ENCODE measurements around the gene ZNF710. TPM values are rescaled to one million over a fixed set of nuclear protein-coding genes. Genes with fewer than 3 reads are reported as not detected.

ZNF710 gene
- total and polyA plus RNA-seq, 7 experiments from 2014 or later = 0.77 to 28.8 (median 19.1) TPM

GRCh38 chr15:90049666-90050604 is 48.8 kb downstream of the ZNF710 start:
- CTCF ChIA-PET = no interaction called here
- no peaks in the 10 kb centered on the region for H3K4me1 ChIP-seq (ENCODE audit: control insufficient read depth in 2 of 2, insufficient read depth in 2 of 2, low read length in 2 of 2)
- H3K4me1 Mint-ChIP-seq = peaks cover 14 to 49% (median 30%) of the 10 kb centered on the region in 7 donors

DNA sequence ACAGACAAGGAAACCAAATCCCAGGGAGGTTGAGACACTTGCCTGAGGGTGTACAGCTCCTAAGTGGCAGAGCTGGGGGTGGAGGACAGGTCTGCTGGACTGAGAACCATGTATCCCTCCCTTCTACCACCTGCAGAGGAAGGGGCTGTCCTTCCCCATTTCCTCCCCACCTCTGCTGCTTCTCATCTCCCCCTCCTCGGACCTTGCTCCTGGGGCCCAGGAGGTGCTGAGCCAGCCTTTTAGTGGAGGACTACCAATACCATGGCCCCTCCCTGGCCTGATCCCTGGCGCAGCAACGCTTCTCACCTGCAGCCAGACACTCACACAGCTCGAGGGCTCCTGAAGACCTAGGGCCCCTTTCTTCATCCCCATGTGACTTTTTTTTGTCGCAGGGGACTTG is 50.8 kb downstream of the ZNF710 start:
- ChIA-PET POLR2A (no interaction called here), CTCF (no interaction called here)
- peak overlapping the region in 2 of 9 donors; percentile 2 to 70 for H3K27ac Mint-ChIP-seq
- H3K27me3 Mint-ChIP-seq = no peaks in the 10 kb centered on the region
- ATAC-seq = no peak
- H3K27me3 ChIP-seq (ENCODE audit: control insufficient read depth in 2 of 2, insufficient read depth in 2 of 2, low read length in 2 of 2) = no peaks in the 10 kb centered on the region
- H3K36me3 ChIP-seq (ENCODE audit: control insufficient read depth in 2 of 3, insufficient read depth in 3 of 3, low read length in 3 of 3) = no peaks in the 10 kb centered on the region
- H3K9me3 ChIP-seq (ENCODE audit: control insufficient read depth in 2 of 3, low read length in 3 of 3) = no peaks in the 10 kb centered on the region
- no peaks in the 10 kb centered on the region for H3K4me1 ChIP-seq (ENCODE audit: control insufficient read depth in 2 of 2, insufficient read depth in 2 of 2, low read length in 2 of 2)
- peaks cover 11 to 38% (median 22%) of the 10 kb centered on the region in 7 donors for H3K4me1 Mint-ChIP-seq
- no peak for DNase-seq
- no peak overlapping the region for H3K4me3 Mint-ChIP-seq
- H3K9me3 Mint-ChIP-seq = no peaks in the 10 kb centered on the region
- no peak overlapping the region for H3K27ac ChIP-seq (ENCODE audit: low read depth, low read length)
- H3K36me3 Mint-ChIP-seq = peaks cover 0 to 5% (median 4%) of the 10 kb centered on the region in 5 donors
- H3K4me3 ChIP-seq (ENCODE audit: low read length) = no peak overlapping the region
- intact Hi-C loops (cut with micrococcal nuclease) = no loop called here

More at GRCh38 chr15:90049666-90050604, 48.8 kb downstream of the ZNF710 start:
- H3K27me3 ChIP-seq (ENCODE audit: control insufficient read depth in 2 of 2, insufficient read depth in 2 of 2, low read length in 2 of 2) = no peaks in the 10 kb centered on the region
- Mint-ChIP-seq H3K27me3 (no peaks in the 10 kb centered on the region), H3K36me3 (peaks cover 0 to 6% (median 0%) of the 10 kb centered on the region in 5 donors), H3K9me3 (no peaks in the 10 kb centered on the region), H3K4me3 (no peak overlapping the region), H3K27ac (peak overlapping the region in 1 of 9 donors; percentile 59)
- DNase-seq (no peak), ATAC-seq (no peak)
- no peak overlapping the region for H3K4me3 ChIP-seq (ENCODE audit: low read length)
- no peaks in the 10 kb centered on the region for H3K9me3 ChIP-seq (ENCODE audit: control insufficient read depth in 2 of 3, low read length in 3 of 3)
- no peaks in the 10 kb centered on the region for H3K36me3 ChIP-seq (ENCODE audit: control insufficient read depth in 2 of 3, insufficient read depth in 3 of 3, low read length in 3 of 3)
- H3K27ac ChIP-seq (ENCODE audit: low read depth, low read length) = no peak overlapping the region
- POLR2A ChIA-PET = no interaction called here
- intact Hi-C loops (cut with micrococcal nuclease) = no loop called here

- Mint-ChIP-seq H3K27ac (peak overlapping the region in 5 of 9 donors; percentile 22 to 72 (median 51)), H3K4me1 (peaks cover 20 to 49% (median 33%) of the 10 kb centered on the region in 7 donors), H3K4me3 (peak overlapping the region in 2 of 10 donors; percentile 15 to 32), H3K36me3 (peaks cover 0 to 5% (median 4%) of the 10 kb centered on the region in 5 donors), H3K27me3 (no peaks in the 10 kb centered on the region), H3K9me3 (no peaks in the 10 kb centered on the region)
- no peak for ATAC-seq
- Histone ChIP-seq H3K4me3 (ENCODE audit: low read length) (no peak overlapping the region), H3K27me3 (ENCODE audit: control insufficient read depth in 2 of 2, insufficient read depth in 2 of 2, low read length in 2 of 2) (no peaks in the 10 kb centered on the region), H3K36me3 (ENCODE audit: control insufficient read depth in 2 of 3, insufficient read depth in 3 of 3, low read length in 3 of 3) (no peaks in the 10 kb centered on the region), H3K27ac (ENCODE audit: low read depth, low read length) (no peak overlapping the region), H3K9me3 (ENCODE audit: control insufficient read depth in 2 of 3, low read length in 3 of 3) (no peaks in the 10 kb centered on the region), H3K4me1 (ENCODE audit: control insufficient read depth in 2 of 2, insufficient read depth in 2 of 2, low read length in 2 of 2) (peaks cover under 1 to 1% of the 10 kb centered on the region in 2 donors)
- no peak for DNase-seq
- intact Hi-C loops (cut with micrococcal nuclease) = no loop called here
- ChIA-PET CTCF (interaction anchor here (0.7 to 1.2 kb wide), 2 partner anchors 18 to 910 kb away, joined by 3 to 4 read pairs; no protein-coding TSS in a partner anchor), POLR2A (no interaction called here)
Measured at GRCh38 chr15:90053685-90054466, 52.8 kb downstream of the ZNF710 start.

DNA sequence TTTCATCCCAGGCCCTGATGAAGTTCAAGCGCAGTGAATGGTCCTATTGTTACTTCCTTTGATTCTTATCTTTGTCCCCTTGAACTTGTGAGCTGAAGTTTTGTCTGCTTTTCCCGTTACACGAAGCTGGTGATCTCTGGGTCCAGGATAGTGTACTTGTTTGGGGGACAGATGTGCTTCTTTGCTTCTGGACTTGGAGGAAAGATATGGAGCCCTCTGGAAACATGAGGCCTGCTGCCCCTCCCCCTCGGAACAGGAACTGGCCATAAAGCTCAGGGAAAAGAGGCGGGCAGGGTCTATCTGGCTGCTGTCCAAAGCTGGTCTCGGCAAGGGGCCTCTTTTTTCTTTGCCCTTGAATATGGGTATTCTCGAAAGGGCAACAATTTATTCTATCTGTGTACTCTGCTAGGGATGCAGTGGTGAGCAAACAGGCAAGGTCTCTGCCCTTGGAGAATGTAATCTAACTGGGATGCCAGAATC is 53.5 kb downstream of the ZNF710 start:
- CTCF ChIA-PET = interaction anchor here (1.2 kb wide), 1 partner anchor 17 kb away, joined by 4 read pairs; no protein-coding TSS in a partner anchor
- no peak for ATAC-seq
- Histone ChIP-seq H3K4me3 (ENCODE audit: low read length) (no peak overlapping the region), H3K27me3 (ENCODE audit: control insufficient read depth in 2 of 2, insufficient read depth in 2 of 2, low read length in 2 of 2) (no peaks in the 10 kb centered on the region), H3K9me3 (ENCODE audit: control insufficient read depth in 2 of 3, low read length in 3 of 3) (no peaks in the 10 kb centered on the region), H3K27ac (ENCODE audit: low read depth, low read length) (no peak overlapping the region), H3K4me1 (ENCODE audit: control insufficient read depth in 2 of 2, insufficient read depth in 2 of 2, low read length in 2 of 2) (peaks cover 8 to 9% of the 10 kb centered on the region in 2 donors), H3K36me3 (ENCODE audit: control insufficient read depth in 2 of 3, insufficient read depth in 3 of 3, low read length in 3 of 3) (no peaks in the 10 kb centered on the region)
- intact Hi-C loops (cut with micrococcal nuclease) = loop anchor here in 1 of 2 donors (5.0 kb wide), 1 partner anchor 52 kb away; the partner anchor contains the start of gene ZNF710
- POLR2A ChIA-PET = interaction anchor here (0.6 kb wide), 1 partner anchor 178 kb away, joined by 3 read pairs; no protein-coding TSS in a partner anchor
- H3K27ac Mint-ChIP-seq = peak overlapping the region in 6 of 9 donors; percentile 10 to 84 (median 52)
- H3K4me3 Mint-ChIP-seq = peak overlapping the region in 1 of 10 donors; percentile 7
- H3K36me3 Mint-ChIP-seq = peaks cover 0 to 5% (median 4%) of the 10 kb centered on the region in 5 donors
- no peaks in the 10 kb centered on the region for H3K27me3 Mint-ChIP-seq
- no peak for DNase-seq
- no peaks in the 10 kb centered on the region for H3K9me3 Mint-ChIP-seq
- H3K4me1 Mint-ChIP-seq = peaks cover 26 to 55% (median 40%) of the 10 kb centered on the region in 7 donors

- H3K4me1 Mint-ChIP-seq = peaks cover 27 to 55% (median 42%) of the 10 kb centered on the region in 7 donors
- ChIA-PET CTCF (interaction anchor here (1.2 kb wide), 1 partner anchor 16 kb away, joined by 4 read pairs; no protein-coding TSS in a partner anchor), POLR2A (interaction anchor here (0.6 kb wide), 1 partner anchor 178 kb away, joined by 3 read pairs; no protein-coding TSS in a partner anchor)
- no peak overlapping the region for H3K4me3 Mint-ChIP-seq
- peaks cover 0 to 5% (median 4%) of the 10 kb centered on the region in 5 donors for H3K36me3 Mint-ChIP-seq
- Histone ChIP-seq H3K9me3 (ENCODE audit: control insufficient read depth in 2 of 3, low read length in 3 of 3) (no peaks in the 10 kb centered on the region), H3K27ac (ENCODE audit: low read depth, low read length) (no peak overlapping the region), H3K4me3 (ENCODE audit: low read length) (no peak overlapping the region), H3K36me3 (ENCODE audit: control insufficient read depth in 2 of 3, insufficient read depth in 3 of 3, low read length in 3 of 3) (no peaks in the 10 kb centered on the region), H3K27me3 (ENCODE audit: control insufficient read depth in 2 of 2, insufficient read depth in 2 of 2, low read length in 2 of 2) (no peaks in the 10 kb centered on the region), H3K4me1 (ENCODE audit: control insufficient read depth in 2 of 2, insufficient read depth in 2 of 2, low read length in 2 of 2) (peaks cover 10 to 11% of the 10 kb centered on the region in 2 donors)
- peak overlapping the region in 6 of 9 donors; percentile 14 to 73 (median 39) for H3K27ac Mint-ChIP-seq
- DNase-seq (no peak), ATAC-seq (no peak)
- no peaks in the 10 kb centered on the region for H3K27me3 Mint-ChIP-seq
- H3K9me3 Mint-ChIP-seq = no peaks in the 10 kb centered on the region
- intact Hi-C loops (cut with micrococcal nuclease) = loop anchor here in 1 of 2 donors (5.0 kb wide), 1 partner anchor 53 kb away; the partner anchor contains the start of gene ZNF710
Measured at GRCh38 chr15:90055182-90055581, 54.1 kb downstream of the ZNF710 start.

- no peaks in the 10 kb centered on the region for H3K9me3 Mint-ChIP-seq
- Histone ChIP-seq H3K9me3 (ENCODE audit: control insufficient read depth in 2 of 3, low read length in 3 of 3) (no peaks in the 10 kb centered on the region), H3K27ac (ENCODE audit: low read depth, low read length) (no peak overlapping the region), H3K4me1 (ENCODE audit: control insufficient read depth in 2 of 2, insufficient read depth in 2 of 2, low read length in 2 of 2) (peaks cover 14 to 19% of the 10 kb centered on the region in 2 donors), H3K4me3 (ENCODE audit: low read length) (no peak overlapping the region), H3K27me3 (ENCODE audit: control insufficient read depth in 2 of 2, insufficient read depth in 2 of 2, low read length in 2 of 2) (no peaks in the 10 kb centered on the region), H3K36me3 (ENCODE audit: control insufficient read depth in 2 of 3, insufficient read depth in 3 of 3, low read length in 3 of 3) (no peaks in the 10 kb centered on the region)
- DNase-seq = no peak
- ChIA-PET CTCF (interaction anchor here (0.5 to 0.7 kb wide), 2 partner anchors 192 to 641 kb away, joined by 3 to 4 read pairs; no protein-coding TSS in a partner anchor), POLR2A (no interaction called here)
- no peaks in the 10 kb centered on the region for H3K27me3 Mint-ChIP-seq
- no peak for ATAC-seq
- intact Hi-C loops (cut with micrococcal nuclease) = loop anchor here in 1 of 2 donors (5.0 kb wide), 1 partner anchor 54 kb away; the partner anchor contains the start of gene ZNF710
- peaks cover 32 to 62% (median 46%) of the 10 kb centered on the region in 7 donors for H3K4me1 Mint-ChIP-seq
- H3K4me3 Mint-ChIP-seq = no peak overlapping the region
- peaks cover 0 to 9% (median 4%) of the 10 kb centered on the region in 5 donors for H3K36me3 Mint-ChIP-seq
- peak overlapping the region in 1 of 9 donors; percentile 62 for H3K27ac Mint-ChIP-seq
Measured at GRCh38 chr15:90056529-90056928, 55.4 kb downstream of the ZNF710 start.

Measured in naive thymus-derived CD4-positive, alpha-beta T cell (primary cell).